Astrocyte (in vitro differentiated cells and primary cell): Measurements from ENCODE around the gene SUPT4H1.

ENCODE experiments used
- EZH2 ChIP-seq: IDR thresholded peaks from 2 replicates; pipeline ENCODE4 v1.6.1; 2012; ENCODE audit warnings: mild to moderate bottlenecking, low read length, inconsistent platforms; ENCODE audit not compliant: insufficient read depth
- TF ChIP-seq, protein P1 (sequence below): IDR thresholded peaks from 2 replicates; pipeline ENCODE4 v1.5.1; 2011; ENCODE audit warnings: low read depth, mild to moderate bottlenecking, inconsistent platforms, low read length, moderate library complexity; ENCODE audit not compliant: insufficient read depth

DNA sequence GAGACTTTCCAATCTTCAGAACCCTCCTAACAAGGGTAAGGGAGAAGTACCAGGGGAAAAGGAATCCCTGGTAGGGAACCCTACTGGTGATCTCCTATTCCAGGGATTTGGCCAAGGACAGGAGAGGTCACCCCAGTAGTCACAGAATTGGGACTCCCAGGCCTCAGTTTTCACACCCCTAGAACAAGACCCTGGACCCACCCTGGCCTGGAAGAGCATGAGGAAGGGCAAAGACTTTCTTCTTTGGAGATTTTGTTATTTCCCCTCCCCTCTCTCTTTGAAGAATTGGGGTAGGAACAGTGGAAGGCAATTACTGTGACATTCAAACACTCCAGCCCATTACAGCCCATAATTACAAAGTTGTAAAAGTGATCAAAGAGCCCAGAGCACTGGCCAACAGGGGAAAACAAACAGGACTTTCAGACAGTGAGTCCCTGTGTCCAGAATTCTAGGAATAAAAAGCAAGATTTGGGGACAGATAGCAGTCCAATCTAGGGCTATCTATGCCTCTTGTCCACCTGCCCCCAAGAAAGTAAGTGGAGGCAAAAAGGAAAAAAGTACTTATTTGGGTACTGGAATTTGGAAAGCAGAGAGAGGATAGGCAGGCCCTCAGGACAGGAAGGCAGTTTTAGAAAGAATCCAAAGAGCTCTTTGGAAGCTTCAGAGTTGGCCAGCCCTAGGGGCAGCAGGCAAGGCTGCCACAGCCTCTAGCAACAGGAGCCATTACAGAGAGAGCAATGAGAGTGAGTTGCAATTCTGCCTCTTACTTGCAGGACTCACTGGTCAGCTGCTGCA is 13.4 kb upstream of the SUPT4H1 start:
- no peak for TF ChIP-seq EZH2
- TF ChIP-seq, protein P1, sequence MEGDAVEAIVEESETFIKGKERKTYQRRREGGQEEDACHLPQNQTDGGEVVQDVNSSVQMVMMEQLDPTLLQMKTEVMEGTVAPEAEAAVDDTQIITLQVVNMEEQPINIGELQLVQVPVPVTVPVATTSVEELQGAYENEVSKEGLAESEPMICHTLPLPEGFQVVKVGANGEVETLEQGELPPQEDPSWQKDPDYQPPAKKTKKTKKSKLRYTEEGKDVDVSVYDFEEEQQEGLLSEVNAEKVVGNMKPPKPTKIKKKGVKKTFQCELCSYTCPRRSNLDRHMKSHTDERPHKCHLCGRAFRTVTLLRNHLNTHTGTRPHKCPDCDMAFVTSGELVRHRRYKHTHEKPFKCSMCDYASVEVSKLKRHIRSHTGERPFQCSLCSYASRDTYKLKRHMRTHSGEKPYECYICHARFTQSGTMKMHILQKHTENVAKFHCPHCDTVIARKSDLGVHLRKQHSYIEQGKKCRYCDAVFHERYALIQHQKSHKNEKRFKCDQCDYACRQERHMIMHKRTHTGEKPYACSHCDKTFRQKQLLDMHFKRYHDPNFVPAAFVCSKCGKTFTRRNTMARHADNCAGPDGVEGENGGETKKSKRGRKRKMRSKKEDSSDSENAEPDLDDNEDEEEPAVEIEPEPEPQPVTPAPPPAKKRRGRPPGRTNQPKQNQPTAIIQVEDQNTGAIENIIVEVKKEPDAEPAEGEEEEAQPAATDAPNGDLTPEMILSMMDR, result no peak
